ENCODE data around the gene DTNBP1. TPM values are rescaled to one million over a fixed set of nuclear protein-coding genes. Genes with fewer than 3 reads are reported as not detected.
A peak's percentile ranks its signal among the peaks of the same experiment; 100 is the strongest.

Gene DTNBP1
- total and polyA plus RNA-seq, 2 experiments from 2014 or later, result 9.2 to 41.6 TPM

DNA sequence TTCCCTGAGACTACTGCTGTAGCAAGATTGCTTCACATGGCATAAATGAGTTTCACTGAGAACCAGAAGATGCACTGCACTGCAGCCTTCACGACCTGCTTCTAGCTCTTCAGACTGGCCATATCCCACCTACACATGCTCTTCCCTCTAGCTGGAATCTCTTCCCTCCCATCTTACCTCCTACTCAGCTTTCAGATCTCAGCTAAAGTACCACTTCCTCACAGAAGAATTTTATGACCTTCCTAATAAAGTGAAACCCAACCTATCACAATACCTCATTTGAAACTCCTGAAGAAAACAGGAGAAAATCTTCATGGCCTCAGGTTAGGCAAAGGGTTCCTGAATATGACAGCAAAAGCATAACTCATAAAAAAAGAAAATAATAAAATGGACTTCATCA lies 99.9 kb downstream of the DTNBP1 start:
- Histone ChIP-seq H3K9me3 (ENCODE audit: low read depth) (no peaks in the 10 kb centered on the region), H3K27me3 (no peaks in the 10 kb centered on the region), H3K36me3 (no peaks in the 10 kb centered on the region), H3K27ac (peak overlapping the region; percentile 10), H3K4me1 (ENCODE audit: low read depth) (peaks cover 11% of the 10 kb centered on the region), H3K4me3 (no peak overlapping the region)
- DNase-seq (ENCODE audit: low read depth in 1 of 2, low spot score in 1 of 2), result no peak
- TF ChIP-seq, protein P1, sequence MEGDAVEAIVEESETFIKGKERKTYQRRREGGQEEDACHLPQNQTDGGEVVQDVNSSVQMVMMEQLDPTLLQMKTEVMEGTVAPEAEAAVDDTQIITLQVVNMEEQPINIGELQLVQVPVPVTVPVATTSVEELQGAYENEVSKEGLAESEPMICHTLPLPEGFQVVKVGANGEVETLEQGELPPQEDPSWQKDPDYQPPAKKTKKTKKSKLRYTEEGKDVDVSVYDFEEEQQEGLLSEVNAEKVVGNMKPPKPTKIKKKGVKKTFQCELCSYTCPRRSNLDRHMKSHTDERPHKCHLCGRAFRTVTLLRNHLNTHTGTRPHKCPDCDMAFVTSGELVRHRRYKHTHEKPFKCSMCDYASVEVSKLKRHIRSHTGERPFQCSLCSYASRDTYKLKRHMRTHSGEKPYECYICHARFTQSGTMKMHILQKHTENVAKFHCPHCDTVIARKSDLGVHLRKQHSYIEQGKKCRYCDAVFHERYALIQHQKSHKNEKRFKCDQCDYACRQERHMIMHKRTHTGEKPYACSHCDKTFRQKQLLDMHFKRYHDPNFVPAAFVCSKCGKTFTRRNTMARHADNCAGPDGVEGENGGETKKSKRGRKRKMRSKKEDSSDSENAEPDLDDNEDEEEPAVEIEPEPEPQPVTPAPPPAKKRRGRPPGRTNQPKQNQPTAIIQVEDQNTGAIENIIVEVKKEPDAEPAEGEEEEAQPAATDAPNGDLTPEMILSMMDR (IDR thresholded peaks at IDR 0.05; ENCODE audit: low read depth, low read length), result no peak

GRCh38 chr6:15561447-15562199 lies 101.2 kb downstream of the DTNBP1 start:
- no peak overlapping the region for H3K4me3 ChIP-seq
- H3K36me3 ChIP-seq, result no peaks in the 10 kb centered on the region
- H3K9me3 ChIP-seq (ENCODE audit: low read depth), result no peaks in the 10 kb centered on the region
- no peaks in the 10 kb centered on the region for H3K27me3 ChIP-seq
- peak in 1 of 2 donors; percentile 13 for DNase-seq (ENCODE audit: low read depth in 1 of 2, low spot score in 1 of 2)
- H3K27ac ChIP-seq, result no peak overlapping the region
- TF ChIP-seq, protein P1 (IDR thresholded peaks at IDR 0.05; ENCODE audit: low read depth, low read length), result no peak
- peaks cover 15% of the 10 kb centered on the region for H3K4me1 ChIP-seq (ENCODE audit: low read depth)

- Histone ChIP-seq H3K27me3 (no peaks in the 10 kb centered on the region), H3K27ac (peak overlapping the region; percentile 69), H3K4me3 (no peak overlapping the region), H3K36me3 (no peaks in the 10 kb centered on the region), H3K4me1 (ENCODE audit: low read depth) (peaks cover 16% of the 10 kb centered on the region), H3K9me3 (ENCODE audit: low read depth) (no peaks in the 10 kb centered on the region)
- DNase-seq (ENCODE audit: low read depth in 1 of 2, low spot score in 1 of 2), result peak in 1 of 2 donors; percentile 23
- TF ChIP-seq, protein P1 (IDR thresholded peaks at IDR 0.05; ENCODE audit: low read depth, low read length), result no peak
Measured at GRCh38 chr6:15560713-15561112, 102.1 kb downstream of the DTNBP1 start.

DNA sequence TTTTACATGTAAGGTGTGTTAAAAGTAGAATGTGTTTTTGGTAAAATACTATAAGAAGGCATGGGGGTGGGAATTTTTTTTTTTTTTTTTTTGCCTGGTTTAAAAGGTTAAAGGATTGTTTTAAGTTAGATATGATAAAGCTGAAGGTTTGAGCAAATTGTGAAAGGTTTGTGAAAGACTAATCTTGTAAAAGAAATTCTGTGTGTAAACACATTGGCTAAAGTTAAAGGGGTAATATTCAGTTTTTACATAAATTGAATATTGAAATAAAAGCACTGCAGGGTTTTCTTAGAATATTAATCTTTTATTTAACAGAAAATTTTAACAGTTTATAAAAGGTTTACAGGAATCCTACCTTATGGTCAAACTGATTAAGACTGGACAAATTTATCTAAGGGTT lies 105.7 kb downstream of the DTNBP1 start:
- H3K9me3 ChIP-seq (ENCODE audit: low read depth), result no peaks in the 10 kb centered on the region
- H3K4me1 ChIP-seq (ENCODE audit: low read depth), result peaks cover 16% of the 10 kb centered on the region
- H3K4me3 ChIP-seq, result no peak overlapping the region
- H3K27ac ChIP-seq, result no peak overlapping the region
- H3K36me3 ChIP-seq, result no peaks in the 10 kb centered on the region
- no peak for DNase-seq (ENCODE audit: low read depth in 1 of 2, low spot score in 1 of 2)
- TF ChIP-seq, protein P1 (IDR thresholded peaks at IDR 0.05; ENCODE audit: low read depth, low read length), result no peak
- H3K27me3 ChIP-seq, result no peaks in the 10 kb centered on the region

- no peak for DNase-seq (ENCODE audit: low read depth in 1 of 2, low spot score in 1 of 2)
- Histone ChIP-seq H3K36me3 (no peaks in the 10 kb centered on the region), H3K27ac (no peak overlapping the region), H3K9me3 (ENCODE audit: low read depth) (no peaks in the 10 kb centered on the region), H3K4me3 (no peak overlapping the region), H3K27me3 (no peaks in the 10 kb centered on the region), H3K4me1 (ENCODE audit: low read depth) (peaks cover 16% of the 10 kb centered on the region)
- TF ChIP-seq, protein P1 (IDR thresholded peaks at IDR 0.05; ENCODE audit: low read depth, low read length), result no peak
Measured at GRCh38 chr6:15556711-15557110, 106.1 kb downstream of the DTNBP1 start.
